Stimulated activated CD8-positive, alpha-beta memory T cell treated with anti-CD3 and anti-CD28 coated beads, Interleukin-15, amount 100 ng/mL, for 24 hours (primary cell): ENCODE data around the gene GALNT12.

Experiments used
- DNase-seq: peaks from one replicate; pipeline ENCODE4 v3.0.0-alpha.2; 2020; ENCODE audit warnings: low read depth

GALNT12 gene

DNA sequence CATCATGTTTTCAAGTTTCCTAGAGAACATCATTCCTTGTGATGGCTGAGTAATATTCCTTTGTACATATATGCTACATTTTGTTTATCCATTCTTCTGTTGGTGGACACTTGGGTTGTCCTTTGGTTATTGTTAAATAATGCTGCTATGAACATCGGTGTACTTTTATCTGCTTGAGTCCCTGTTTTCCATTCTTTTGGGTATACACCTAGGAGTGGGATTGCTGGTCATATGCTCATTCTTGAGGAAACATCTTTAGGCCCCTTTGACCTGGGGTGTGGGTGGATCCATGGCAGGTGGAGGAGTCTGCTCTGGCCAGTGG is 25.3 kb downstream of the GALNT12 start:
- no peak for DNase-seq

DNA sequence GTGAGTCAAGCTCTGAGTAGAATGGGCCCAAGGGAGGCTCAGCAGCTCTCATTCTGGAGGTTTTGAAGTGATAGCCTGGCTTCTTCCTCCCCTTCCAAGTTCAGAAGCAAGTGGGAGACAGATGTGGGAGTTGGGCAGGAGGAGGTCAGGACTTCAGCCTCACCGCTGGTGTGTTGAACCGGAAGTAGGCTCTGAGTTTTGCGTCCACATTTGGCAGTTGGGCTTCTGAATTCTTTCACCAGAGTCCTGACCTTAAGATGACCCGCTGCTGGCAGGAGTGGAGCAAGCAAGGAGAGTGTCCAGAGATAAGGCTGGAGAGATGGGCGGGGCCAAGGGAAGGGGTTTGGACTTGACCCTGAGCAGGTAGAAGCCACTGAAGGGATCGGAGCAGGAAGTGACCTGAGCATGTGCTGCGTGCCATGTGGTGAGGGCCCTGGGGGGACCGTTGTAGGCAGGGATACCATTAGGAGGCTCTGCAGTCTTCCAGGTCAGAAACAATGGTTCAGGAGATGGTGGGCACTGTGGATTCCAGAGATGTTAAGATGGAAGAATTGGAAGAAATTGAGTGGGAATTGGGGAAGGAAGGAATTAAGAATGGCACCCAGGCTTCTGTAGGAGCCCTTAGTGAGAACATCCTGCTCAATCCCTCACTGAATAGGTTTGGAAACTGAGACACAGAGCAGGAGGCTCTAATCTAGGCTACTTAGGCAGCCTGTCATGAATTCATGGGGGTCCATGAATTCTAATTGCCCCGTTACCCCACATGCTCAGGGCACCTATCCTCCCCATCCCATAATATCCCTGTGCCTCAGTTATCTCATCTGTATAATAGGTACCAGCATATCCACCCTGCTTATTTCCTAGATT is 25.9 kb downstream of the GALNT12 start:
- no peak for DNase-seq

DNA sequence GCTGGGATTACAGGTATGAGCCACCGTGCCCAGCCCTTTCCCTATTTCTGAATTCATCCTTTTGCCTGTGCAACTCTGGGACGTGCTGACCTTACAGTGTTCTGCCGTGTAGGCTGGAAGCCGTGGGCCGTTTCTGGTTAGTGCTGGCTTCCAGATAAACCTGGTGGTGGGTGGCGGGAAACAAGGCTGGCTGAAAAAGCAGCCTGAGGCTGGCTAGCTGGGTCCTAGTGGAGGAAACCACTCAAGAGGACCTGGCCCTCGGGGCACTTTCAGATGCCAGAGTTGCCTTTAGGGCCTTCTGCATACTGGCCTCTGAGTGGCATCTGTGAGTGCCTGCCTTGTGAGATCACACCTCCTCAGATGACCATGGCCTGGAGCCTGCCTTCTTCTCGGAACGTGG is 26.9 kb downstream of the GALNT12 start:
- no peak for DNase-seq

DNA sequence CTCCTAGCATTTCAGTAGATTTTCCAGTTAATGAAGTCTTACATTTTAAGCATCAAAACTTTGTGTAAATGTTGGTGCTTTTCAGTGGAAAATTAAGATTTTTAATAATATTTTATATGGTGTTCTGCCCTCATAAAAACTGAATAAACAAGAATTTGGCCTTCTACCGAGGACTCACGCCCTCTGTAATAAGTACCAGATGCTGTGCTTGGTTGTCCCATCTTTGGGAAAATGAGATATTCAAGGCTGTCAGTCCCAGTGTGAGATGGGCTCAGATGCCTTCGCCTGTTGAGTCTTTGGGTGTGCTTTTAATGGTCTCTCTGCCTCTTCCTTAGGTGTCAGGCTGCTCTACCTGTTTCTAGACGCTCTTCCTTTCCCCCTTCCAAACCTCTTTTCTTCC is 28.7 kb downstream of the GALNT12 start:
- no peak for DNase-seq

DNA sequence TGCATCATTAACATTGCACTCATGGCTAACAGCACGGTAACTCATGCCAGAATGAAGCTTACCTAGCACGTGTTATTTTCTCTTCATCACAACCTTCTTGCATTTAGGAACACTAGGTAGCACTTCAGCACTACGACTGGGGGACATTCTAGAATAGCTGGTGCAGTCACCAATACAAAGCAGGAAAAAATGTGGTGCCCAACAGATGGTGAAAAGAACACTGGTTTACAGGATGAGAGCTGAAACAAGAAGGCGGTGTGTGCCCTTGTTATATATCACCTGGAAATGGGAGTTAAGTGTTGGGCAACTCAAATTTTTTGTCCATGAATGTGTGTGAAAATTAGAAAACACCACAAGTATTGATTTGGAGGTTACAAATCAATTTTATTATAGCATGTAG is 30.0 kb downstream of the GALNT12 start:
- DNase-seq = no peak

DNA sequence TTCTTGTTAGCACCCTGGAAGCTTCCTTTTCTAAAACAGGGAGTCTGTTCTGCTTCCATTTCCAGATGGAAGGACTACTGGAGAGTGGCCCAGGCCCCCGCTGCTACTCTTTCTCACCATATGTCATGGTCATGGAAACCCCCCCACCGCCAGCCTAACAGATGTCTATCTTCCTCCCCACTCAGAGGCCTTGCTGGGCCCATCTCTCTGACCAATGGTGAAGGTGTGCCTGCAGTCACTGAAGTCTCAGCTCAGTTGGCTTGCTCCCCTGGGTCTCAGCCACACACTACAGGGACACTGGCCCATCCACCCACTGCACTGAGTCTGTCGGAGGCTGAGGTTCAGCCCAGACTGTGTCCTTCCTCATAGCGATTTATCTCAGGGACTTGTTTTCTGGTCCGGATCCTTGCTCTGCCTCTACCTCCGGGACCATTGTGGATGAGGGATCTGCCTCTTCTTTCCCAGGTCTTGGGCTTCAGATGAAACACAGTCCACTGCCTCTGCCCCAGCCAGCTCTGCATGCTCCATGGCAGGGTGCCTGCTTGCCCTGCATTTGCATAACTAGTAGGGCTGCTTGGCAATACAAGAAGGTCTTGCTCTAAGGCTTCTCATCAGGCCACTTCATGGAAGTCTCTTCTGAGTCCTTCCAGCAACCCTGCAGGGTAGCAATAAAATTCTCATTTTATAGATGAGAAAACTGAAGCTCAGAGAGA is 30.8 kb downstream of the GALNT12 start:
- DNase-seq = no peak

DNA sequence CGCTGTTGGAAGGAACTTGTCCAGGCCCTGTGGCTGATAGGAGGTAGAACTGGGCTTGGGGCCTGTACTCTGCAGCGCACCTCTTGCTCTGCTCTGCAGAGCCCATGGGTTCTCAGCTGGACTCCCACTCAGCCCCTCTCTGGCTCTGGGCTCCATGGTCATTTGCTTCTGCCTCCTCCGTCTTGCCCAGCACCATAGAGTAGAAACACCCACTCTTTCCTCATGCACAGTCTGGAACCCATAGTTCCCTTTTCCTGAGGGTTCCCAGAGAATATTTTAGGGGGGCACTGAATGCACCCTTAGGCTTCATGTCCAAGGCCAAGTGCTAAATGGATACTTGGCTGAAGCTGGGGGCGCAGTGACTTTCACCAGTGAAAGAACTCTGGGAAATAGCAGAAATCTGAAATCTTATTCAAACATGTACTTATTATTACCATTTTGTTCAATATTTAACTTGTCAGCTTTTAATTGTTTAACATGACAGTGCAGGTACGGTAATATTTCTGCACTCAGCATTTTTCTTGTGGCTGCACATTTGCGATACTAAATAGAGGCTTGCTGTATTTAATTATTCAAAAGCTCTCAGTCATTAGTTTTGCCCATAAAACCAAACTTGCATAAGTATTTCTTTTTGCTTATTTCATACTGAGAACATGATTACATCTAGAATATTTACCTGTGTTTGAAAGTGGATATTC is 31.5 kb downstream of the GALNT12 start:
- no peak for DNase-seq

DNA sequence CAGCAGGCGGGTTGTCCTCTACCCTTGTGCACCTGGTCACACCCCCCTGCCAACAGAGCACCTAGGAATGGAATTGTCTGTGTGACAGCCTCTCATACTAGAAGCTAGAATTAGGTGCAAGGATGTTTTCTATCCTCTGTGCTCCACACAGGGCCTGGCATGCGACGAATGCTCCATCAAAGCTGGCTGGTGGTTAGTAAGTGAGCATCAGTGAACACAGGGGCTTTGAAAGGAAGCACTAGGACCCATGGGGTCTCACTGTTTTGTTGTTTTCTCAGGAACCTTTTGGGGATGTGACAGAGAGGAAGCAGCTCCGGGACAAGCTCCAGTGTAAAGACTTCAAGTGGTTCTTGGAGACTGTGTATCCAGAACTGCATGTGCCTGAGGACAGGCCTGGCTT is 32.3 kb downstream of the GALNT12 start:
- DNase-seq = no peak

DNA sequence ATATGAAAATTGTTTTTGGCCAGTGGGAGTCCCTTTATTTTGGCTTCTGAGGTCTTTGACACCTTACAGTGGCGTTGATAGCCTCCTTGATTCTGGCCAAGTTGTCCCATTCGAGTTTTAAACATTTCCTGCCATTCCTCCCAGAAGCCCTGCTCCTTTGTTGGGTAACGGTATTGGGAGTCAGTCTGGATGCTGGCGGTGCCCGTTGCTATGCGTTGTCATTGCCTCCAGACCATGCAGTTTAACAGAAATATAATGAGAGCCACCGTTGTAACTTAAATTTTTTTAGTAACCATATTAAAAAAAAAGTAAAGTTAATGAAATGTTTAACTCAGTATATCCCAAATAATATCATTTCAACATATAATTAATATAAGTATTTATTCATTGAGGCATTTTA is 35.0 kb downstream of the GALNT12 start:
- no peak for DNase-seq

DNA sequence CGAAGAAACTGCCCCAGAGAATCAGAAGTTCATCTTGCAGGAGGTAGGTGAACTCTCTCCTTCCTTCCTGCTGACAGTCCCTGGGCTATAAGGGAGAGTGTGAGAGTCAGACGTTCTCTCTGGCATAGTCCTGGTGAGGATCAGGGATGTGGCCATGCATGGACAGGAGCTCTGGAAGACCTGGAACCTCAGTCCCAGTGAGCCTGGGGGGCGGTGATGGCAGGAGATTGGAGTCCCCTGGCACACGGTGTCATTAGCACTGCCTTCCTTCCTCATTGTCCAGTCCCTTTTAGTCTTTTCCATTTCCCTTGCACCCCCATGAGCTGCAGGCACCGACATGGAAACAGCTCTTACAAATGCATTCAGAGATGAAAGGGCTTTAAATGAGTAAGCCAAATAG is 38.6 kb downstream of the GALNT12 start:
- DNase-seq = no peak

DNA sequence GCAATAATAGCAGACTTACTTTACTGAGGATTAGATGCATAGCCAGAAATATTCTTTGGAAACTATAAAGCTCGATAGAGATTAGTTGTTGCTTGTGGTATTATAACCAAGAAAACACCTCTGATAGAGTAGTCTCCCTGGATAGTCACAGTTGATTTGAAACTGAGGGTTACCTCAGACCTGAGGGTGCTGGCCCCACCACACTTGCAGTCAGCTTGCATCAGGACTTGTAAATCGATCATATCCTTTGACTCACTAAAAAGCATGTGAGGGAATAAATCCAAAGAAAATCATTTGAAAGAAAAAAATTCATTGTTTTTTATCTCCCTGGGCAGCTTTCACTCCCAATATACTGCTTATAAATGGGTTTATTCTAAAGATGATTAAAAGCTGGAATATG is 39.4 kb downstream of the GALNT12 start:
- no peak for DNase-seq

DNA sequence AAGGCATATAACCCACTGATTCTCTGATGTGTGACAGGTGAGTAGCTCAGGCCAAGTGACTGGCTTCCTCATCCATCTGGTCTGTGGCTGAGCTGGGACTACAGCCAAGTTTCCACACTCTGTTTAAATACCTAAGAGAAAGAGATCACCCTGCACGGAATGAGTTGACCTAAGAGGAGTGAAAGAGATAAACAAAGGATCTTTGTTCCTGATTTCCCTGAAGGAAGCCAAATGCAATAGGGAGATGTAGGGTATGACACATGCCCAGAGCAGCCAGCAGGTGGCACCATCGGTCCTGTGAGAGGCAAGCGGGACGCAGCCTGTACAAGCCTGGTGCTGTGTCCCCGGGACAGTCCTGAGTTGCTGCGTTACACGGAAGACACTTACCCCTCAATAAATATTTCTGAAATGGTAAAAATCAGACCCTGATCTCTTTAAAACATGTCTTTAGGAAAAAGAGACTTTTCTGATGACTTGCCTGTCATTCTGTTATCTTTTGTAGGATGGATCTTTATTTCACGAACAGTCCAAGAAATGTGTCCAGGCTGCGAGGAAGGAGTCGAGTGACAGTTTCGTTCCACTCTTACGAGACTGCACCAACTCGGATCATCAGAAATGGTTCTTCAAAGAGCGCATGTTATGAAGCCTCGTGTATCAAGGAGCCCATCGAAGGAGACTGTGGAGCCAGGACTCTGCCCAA is 41.1 kb downstream of the GALNT12 start:
- DNase-seq = peak; percentile 56

DNA sequence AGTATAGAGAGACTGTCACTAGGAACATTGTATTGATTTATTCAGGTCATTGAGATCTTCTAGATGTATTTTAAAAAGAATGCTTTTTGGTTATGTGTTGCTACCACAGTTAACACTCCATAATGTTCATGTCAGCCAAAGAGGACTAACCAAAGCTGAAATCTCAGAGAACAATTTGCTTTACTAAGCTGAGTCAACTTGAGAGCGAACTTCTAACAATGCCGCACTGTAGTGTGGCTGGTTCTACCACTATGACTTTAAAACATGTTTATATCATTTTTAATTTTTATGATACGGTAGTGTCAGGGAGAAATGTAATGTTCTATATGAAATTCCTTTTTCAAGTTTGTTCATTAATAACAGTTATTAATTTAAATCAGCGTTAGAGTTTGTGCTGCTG is 42.1 kb downstream of the GALNT12 start:
- DNase-seq = no peak

DNA sequence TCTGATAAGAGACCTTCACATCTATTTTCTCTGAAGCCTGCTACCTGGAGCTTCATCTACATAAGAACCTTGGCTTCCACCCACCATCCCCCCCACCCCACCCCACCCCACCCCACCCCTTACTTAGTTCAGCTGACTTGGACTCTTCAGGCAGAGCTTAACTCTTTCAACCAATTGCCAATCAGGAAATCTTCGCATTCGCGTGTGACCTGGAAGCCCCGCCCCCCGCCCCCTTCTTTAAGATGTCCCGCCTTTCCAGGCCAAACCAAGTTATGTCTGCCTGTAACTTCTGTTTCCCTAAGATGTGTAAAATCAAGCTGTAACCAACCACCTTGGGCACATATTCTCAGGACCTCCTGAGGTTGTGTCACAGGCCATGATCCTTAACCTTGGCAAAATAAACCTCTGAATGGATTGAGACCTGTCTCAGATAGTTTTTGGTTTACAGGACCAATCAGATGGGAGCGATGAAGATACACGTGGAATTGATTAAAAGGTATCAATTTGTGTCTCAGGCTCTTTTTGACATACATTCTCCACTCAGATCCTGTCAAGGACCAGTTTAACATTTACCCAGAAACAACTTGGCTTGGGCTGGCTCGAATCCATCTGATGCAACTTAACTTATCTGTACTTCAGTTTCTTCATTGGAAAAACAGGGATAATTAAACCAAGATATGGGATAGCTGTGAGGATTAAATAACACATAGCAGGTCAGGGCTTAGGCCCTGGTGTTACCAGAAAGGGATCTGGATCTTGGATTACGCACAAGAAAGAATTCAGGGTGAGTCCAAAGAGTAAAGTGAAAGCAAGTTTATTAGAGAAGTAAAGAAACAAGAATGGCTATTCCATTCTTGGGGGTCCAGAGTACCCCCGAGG is 43.6 kb downstream of the GALNT12 start:
- DNase-seq = no peak

DNA sequence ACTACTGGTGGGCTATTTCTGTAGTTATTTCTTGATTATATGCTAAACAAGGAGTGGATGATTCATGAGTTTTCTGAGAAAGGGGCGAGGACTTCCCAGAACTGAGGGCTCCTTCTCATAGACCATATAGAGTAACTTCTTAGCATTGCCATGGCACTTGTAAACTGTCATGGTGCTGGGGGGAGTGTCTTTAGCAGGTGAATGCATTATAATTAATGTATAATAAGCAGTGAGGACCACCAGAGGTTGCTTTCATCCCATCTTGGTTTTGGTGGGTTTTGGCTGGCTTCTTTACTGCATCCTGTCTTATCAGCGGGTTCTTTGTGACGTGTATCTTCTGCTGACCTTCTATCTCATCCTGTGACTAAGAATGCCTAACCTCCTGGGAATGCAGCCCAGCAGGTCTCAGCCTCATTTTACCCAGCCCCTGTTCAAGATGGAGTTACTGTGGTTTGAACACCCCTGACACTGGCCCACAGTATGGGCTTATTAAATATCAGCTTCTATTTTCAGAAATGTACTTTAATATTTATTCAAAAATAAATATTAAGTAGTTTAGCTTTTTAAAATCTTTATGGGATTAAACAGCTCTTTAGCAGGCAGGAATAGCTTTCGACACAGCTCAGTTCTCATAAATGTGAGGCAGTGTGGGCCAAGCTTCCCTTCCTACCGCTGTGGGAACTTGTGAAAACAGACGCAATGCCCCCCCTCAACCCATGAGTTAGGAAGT is 44.4 kb downstream of the GALNT12 start:
- no peak for DNase-seq

DNA sequence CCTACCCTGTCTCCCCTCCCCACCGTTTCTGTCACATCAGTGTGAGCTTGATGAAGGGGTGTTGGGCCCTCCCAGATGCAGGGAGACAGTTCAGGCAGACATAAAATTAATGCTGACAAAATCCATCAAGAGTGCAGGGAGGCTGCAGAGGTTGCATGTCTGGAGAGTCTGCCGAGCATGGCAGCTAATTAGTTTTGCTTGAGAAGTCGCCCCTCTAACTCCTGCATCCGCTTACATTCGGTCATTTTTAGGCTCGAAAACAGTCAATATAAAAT is 44.9 kb downstream of the GALNT12 start:
- DNase-seq = no peak

DNA sequence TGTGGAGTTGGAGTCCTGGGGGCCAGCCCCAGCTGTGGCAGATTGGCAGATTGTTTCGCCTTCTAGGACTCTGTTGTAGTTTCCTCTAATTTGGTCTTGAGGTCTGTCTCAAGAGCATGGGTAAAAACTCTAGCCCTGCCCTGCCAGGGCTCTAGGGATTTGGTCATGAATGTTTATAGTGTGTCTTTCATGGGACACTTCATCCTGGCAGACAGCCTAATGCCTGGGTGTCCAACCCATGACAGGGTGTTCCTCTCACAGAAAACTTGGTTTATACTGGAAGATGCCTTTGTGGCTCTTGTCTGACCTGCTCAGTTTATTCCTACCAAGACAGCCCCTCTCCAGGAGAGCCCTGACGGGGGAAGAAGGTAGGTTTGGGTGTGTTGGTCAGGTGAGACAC is 45.5 kb downstream of the GALNT12 start:
- DNase-seq = no peak

DNA sequence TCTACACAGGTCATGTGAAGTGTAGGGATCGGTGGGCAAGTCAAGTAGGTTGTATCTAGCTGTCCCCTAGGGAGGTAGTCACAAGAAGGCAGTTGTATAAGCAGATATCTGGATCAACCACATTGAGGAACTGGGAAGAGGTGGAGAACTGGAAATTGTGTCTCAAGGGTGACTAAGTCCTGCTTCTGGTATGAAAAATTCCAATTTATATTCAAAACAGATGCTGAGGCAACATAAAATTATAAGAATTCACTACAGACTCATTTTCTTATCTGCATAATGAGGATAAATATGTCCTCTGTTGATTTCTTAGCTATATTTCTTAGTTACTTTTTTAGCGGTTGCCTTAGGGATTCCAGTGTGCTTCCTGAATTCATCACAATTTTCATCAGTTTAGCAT is 46.8 kb downstream of the GALNT12 start:
- no peak for DNase-seq

DNA sequence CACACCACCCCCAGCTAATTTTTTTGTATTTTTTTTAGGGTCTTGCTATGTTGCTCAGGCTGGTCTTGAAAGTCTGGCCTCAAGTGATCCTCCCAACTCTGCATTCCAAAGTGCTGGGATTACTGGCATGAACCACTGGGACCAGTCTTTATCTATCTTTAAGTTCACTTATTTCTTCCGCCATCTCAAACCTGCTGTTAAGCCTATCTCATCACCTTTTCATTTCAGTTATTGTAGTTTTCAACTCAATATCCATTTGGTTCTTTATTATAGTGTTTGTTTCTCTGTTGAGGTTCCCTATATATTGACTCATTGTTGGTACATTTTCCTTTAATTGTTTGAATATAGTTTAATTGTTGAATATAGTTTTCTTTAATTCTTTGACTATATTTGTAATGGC is 48.1 kb downstream of the GALNT12 start:
- DNase-seq = no peak

DNA sequence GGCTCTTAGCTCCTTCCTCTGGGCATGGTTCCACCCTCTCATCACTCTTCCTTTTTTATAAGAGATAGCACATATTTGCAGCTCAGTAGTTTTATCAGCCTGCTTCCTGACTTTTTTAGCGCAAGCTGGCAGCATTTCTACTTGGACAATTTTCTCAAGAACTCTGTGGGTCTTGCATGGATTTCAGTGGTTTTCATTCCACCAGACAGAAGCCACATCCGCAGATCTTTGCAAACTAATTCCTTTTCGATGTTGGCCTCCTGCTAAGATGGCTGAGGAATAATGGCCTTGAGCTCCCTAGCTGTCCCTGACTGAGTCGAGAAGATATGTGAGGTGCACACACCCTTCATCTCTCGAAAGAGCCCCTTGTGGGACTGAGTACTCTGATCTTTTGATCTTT is 49.5 kb downstream of the GALNT12 start:
- no peak for DNase-seq

DNA sequence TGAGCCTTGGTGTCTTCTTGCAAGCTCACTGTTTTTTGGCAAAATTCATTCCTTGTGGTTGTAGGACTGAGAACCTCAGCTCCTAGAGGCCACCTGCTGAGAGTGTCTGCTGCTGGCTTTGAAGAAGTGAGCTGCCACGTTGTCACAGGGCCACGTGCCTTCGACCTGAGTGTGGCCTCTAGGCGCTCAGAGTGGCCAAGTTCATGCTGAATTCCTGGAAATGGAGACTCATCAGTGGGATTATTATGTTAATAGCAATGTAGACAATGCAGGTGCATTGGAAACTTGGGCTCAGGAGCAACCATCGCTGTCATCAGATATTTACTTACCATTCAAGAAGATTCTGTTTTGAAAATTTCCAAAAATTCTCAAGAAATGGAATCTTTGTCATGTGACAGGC is 52.5 kb downstream of the GALNT12 start:
- DNase-seq = no peak
